Fibroblast of gingiva (primary cell): ENCODE results near the gene IRF4.

Experiments
- DNase-seq: peaks from one replicate; pipeline ENCODE4 v3.0.0-alpha.2; 2011; ENCODE audit warnings: low read depth

The IRF4 gene

GRCh38 chr6:391559-392440 is at the start of gene IRF4:
Gene IRF4, plus strand, starts transcription at chr6:391752. Its CDS starts 1,401 bp downstream, at chr6:393153.
- DNase-seq: no peak

DNA sequence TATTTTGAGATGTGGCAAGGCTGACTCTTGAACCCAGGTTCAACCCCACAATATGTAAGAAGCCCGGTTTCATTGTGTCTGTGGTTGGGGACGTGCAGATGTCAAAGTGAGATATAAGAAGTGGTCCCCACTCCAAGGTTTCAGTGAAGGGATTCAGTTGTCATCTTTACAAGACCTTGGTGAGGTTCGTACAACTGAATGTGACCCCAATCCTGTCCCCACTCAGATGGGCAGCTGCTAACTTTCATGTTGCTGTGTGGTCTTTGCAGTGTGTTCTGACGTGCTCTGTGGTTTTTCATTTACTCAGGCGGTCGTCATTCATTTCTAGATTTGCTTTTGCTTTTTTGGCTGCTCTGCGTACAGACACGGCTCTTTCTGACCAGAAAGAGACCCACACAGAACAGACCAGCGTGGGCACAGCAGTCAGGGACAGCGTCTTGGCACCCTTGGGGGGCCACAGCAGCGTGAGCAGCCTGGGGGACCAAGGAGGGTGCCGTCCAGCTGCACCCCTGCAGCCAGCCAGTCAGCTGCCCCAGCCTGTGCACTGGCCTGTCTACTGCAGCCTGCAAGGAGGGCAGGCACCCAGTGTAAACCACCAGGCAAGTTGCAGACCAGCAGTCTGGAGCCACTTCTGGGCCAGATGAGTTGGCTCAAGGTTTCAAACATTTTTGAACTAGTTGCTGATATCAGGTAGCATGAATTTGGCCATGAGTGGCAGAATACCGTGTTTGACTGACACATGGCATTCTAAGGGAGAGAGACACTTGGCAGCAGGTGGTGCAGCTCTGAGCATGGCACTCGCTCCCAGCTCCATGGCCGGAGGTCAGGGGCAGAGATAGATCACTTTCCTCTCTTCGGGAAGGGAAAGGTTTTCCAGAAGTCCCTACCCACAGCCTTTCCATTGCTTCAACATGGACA is 49.4 kb upstream of the IRF4 start:
- no peak for DNase-seq

DNA sequence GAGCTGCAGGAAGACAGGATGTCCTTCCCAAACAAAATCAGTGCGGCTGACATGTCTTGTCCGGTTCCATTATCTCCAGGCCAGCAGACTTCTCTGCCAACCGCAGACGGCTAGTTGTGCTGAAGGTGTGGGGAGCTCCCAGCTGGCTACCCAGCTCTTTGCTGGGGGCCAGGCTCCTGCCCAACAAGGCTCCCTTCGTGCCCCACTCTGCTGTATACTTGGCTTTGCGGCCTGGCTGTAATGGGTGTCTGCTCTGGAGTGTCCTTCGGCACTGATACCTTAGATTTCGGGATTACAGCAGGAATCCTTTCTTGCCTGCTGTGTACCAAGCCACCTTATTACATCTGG is 48.7 kb upstream of the IRF4 start:
- no peak for DNase-seq

- no peak for DNase-seq
Observed at GRCh38 chr6:343226-343935, 48.2 kb upstream of the IRF4 start.

DNA sequence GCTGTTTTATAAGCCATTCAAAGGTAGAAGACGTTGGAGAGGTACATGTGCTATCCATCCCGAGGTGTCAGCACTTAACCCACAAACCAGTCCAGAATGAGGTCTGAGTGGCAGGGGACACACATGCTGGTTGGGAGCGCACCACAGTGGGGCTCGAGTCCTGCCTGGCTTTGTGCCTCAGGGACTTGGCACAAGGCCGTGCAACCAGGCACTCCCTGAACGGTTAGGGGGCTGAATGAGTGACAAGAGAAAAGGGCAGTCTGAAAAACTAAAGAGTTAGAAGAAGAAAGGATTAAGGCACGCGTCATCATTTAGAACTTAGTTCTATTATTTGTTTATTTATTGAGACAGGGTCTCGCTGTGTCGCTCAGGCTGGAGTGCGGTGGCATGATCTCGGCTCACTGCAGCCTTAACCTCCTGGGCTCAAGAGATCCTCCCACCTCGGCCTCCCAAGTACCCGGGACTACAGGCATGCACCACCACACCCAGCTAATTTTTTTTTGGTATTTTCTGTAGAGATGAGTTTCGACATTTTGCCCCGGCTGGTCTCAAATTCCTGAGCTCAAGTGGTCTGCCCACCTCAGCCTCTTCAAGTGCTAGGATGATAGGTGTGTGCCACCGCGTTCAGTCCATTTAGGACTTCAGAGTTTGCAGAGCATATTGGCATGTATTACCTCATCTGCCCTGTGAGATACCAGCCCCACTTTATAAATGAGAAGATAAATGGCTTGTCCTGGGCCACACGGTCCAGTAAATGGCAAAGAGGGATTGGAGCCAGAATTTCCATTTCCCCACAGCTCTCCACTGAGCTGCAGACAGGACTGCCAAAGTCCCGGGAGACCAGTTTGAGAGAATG is 47.4 kb upstream of the IRF4 start:
- no peak for DNase-seq

DNA sequence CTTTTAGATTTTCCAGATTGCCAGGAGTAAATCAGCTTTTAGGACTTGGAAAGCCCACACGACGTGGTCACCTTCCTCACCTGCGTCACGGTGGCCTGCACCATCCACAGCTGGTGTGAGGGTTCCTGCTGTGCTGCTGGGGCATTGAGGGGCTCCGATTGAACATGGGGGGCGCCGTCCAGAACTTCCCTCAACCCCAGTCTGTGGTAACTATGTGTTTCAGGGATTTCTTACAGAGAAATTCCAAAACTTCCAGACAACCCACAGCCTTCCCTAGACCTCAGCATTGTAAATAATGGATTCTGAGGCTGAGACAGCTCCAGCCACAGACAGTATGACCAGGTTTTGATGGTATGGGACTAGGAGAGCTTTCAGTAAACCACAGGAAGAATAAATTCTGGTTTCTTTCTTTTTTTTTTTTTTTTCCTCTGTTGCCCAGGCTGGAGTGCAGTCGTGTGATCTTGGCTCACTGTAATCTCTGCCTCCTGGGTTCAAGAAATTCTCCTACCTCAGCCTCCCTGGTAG is 46.7 kb upstream of the IRF4 start:
- DNase-seq: no peak

- peak; percentile 58 for DNase-seq
Observed at GRCh38 chr6:345747-346385, 45.7 kb upstream of the IRF4 start.

- DNase-seq: peak; percentile 60
Observed at GRCh38 chr6:346386-347030, 45.0 kb upstream of the IRF4 start.

- no peak for DNase-seq
Observed at GRCh38 chr6:347232-347631, 44.3 kb upstream of the IRF4 start.

GRCh38 chr6:347951-348859 is 43.3 kb upstream of the IRF4 start:
- DNase-seq: no peak

DNA sequence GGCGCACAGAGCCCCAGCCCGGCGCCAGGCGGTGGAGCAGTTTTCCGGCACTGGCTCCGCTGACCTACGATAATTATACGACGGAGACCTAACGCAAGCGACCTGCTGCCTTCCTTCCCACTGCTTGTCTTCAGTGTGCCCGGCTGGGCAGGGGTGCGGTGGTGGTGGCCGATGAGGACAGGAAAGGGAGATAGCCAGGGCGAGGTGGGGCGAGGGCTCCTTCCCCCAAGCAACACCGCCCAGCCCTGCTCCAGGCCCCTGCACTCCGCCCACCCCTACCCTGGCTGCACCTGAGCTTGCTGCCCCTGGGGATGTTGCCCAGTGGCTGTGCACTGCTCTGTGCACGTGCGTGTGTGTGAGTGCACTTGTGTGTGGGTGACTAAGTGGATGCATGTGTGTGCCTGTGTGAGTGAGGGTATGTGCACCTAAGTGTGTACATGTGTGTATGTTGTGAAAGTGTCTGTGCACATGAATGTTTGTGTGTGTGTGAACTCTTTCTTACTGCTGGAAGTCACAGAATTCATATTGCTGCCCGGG is 42.6 kb upstream of the IRF4 start:
- no peak for DNase-seq

DNA sequence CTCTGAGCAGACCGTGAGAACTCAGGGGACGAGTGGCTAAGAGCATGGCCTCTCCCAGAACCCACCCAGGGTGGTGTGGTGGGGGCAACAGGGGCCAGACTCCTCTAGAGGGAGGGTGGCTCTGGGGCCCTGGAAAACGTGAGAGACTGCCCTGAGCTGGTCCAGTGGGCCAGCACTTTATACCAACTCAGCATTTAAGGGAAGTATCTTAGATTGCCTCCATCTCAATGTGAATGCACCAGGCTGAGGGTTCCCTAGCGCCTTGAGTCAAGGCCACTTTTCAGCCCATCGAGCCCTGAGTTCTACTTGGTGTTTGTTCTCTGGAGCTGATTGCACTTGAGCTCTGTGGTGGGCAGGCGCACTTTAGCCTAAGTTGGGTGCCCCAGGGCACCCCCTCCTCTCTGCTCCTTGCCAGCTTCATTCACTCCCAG is 42.0 kb upstream of the IRF4 start:
- DNase-seq: no peak

GRCh38 chr6:350371-350770 is 41.2 kb upstream of the IRF4 start:
- no peak for DNase-seq

DNA sequence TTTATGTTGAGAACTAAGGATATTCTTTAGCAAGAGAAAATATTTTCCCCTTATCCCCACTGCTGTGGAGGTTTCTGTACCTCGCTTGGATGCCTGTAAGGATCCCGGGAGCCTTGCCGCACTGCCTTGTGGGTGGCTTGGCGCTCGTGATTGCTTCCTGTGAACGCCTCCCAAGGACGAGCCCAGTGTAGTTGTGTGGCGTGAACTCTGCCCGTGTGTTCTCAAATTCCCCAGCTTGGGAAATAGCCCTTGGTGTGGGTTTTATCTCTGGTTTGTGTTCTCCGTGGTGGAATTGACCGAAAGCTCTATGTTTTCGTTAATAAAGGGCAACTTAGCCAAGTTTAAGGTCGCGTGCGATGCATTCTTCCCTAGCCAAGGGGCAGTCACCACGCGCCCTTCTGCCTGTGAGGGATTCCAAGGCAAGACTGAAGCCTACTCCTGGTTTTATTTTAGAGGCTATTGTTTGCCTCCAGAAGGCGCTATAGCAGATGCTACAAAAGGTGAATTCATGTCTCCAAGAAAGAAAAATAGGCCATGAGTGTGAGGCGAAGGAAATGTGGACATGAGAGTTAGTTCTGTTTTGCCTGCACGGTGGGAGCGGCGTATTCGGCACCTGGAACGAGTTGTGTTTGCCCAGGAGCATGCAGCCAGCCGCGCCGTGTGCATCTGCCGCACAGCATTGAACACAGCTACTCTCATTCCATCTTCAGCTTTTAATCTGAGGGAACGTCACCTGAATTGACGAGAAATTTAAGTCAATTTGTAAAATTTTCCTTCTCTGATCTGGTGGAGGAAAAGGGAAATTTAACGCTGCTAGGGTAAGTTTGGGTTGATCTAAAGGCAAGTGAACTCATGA is 40.3 kb upstream of the IRF4 start:
- no peak for DNase-seq

DNA sequence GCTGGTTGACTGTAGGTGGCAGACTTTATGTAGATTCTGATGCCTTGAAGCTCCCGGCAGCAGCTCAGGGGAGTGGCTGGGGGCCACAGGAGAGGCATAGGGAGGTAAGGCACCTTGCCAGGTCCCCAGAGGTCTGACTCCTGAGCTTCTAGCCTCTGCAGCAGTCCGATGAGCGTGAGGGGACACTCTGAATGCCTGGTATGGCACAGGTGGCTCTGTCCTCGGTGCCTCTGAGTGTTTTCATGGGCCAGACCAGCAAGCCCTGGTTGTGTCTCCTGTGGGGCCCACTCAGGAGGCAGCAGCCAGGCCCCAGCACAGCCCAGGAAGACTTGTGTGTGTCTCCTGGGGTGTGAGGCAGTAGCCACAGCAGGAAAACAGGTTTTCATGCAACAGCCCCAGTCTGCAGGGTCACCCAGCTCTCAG is 39.7 kb upstream of the IRF4 start:
- DNase-seq: no peak

DNA sequence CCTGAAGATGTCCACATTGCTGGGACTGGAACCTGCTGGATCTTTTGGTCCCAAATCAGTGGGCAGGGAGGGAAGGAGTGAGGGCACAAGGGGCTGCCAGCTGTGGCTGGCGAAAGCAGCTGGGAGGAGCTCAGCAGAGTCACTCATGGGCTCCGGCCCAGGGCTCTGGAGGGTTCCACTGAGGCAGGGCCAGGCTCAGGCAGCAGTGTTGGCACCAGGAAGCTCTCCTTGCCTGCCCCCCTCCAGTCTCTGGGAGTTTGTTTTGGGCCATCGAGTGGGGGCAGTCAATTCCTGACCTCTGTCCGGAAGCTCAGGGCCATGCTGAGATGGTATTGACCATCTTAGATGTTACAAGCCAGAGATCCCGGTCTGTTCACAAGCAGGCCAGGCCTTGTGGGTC is 39.1 kb upstream of the IRF4 start:
- no peak for DNase-seq

DNA sequence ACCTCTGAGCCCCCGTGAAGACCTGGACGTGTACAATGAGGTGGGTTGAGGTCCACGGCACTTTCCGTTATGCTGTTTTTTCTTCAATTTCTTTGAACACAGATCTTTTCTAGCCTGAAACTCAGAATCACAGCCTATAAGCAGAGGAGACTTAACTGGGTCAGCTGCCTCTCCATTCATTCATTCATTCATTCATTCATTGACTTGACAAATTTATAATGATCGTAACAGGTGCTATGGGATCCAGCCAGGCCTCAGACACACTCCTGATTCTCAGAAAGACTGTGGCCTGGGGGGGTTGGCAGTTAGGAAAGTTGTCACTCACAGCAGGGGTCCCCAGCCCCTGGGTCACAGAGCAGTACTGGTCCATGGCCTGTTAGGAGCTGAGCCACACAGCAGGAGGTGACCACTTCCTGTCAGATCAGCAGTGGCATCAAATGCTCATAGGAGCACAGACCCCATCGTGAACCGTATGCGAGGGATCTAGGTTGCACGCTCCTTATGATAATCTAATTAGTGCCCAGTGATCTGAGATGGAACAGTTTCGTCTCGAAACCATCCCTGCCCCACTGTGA is 38.6 kb upstream of the IRF4 start:
- no peak for DNase-seq
